Measurements from ENCODE around the gene MS4A18.

GRCh38 chr11:60699284-60699691 lies 25.2 kb upstream of the MS4A18 start, which contains the start of gene MS4A8:
- TF ChIP-seq CTCF (IDR thresholded peaks at IDR 0.05 in 2 of 3, conservative IDR thresholded peaks at IDR 0.05 in 1 of 3; ENCODE audit: borderline replicate concordance in 1 of 3, insufficient read depth in 1 of 3, low read depth in 2 of 3, low read length in 2 of 3), result no peak
- TF ChIP-seq POLR2A (IDR thresholded peaks at IDR 0.05; ENCODE audit: borderline replicate concordance, extremely low read depth, insufficient read depth, insufficient read length), result no peak
- no peak for TF ChIP-seq ZFX (IDR thresholded peaks at IDR 0.05)
- TF ChIP-seq EZH2 (IDR thresholded peaks at IDR 0.05), result no peak
- TF ChIP-seq SP1 (IDR thresholded peaks at IDR 0.05; ENCODE audit: low read depth), result no peak
- TF ChIP-seq EGR1 (IDR thresholded peaks at IDR 0.05; ENCODE audit: low read depth), result no peak
- no peak for TF ChIP-seq MAX (IDR thresholded peaks at IDR 0.05)
- TF ChIP-seq ZNF274 (IDR thresholded peaks at IDR 0.05; ENCODE audit: low read depth, low read length), result no peak
- no peak for TF ChIP-seq EZH2phosphoT487 (IDR thresholded peaks at IDR 0.05; ENCODE audit: borderline replicate concordance)
- no peak for TF ChIP-seq TCF7L2 (IDR thresholded peaks at IDR 0.05; ENCODE audit: borderline replicate concordance, extremely low read depth, insufficient read depth, insufficient read length)
- TF ChIP-seq ELF1 (IDR thresholded peaks at IDR 0.05; ENCODE audit: borderline replicate concordance, low read depth), result no peak
- TF ChIP-seq CEBPB (IDR thresholded peaks at IDR 0.05; ENCODE audit: low read depth), result no peak
- TF ChIP-seq REST (IDR thresholded peaks at IDR 0.05; ENCODE audit: low read depth), result no peak

All from HCT116 (cell line).